EL (cell line): ENCODE data around the gene OR2F2.

Source experiments
- DNase-seq: peaks from one replicate; pipeline ENCODE4 v3.0.0-alpha.2; 2016

The OR2F2 gene

GRCh38 chr7:143914938-143915652, 19.9 kb upstream of the OR2F2 start:
- DNase-seq, result no peak

GRCh38 chr7:143924851-143925250, 10.2 kb upstream of the OR2F2 start:
- no peak for DNase-seq

GRCh38 chr7:143929224-143929920, 5.7 kb upstream of the OR2F2 start:
- no peak for DNase-seq

- peak; percentile 20 for DNase-seq
These were observed 3.3 kb upstream of the OR2F2 start for GRCh38 chr7:143931739-143932138.

GRCh38 chr7:143936087-143937009, 1.3 kb downstream of the OR2F2 start:
- DNase-seq, result peak; percentile 64

- no peak for DNase-seq
These were observed 3.6 kb downstream of the OR2F2 start for GRCh38 chr7:143938379-143939243.

GRCh38 chr7:143945423-143945822, 10.4 kb downstream of the OR2F2 start:
- DNase-seq, result no peak

GRCh38 chr7:143947111-143947510, 12.1 kb downstream of the OR2F2 start:
- DNase-seq, result no peak

GRCh38 chr7:143948733-143949132, 13.7 kb downstream of the OR2F2 start:
- DNase-seq, result no peak

- DNase-seq, result no peak
These were observed 18.4 kb downstream of the OR2F2 start for GRCh38 chr7:143953421-143953820.

- DNase-seq, result no peak
These were observed 19.1 kb downstream of the OR2F2 start for GRCh38 chr7:143954135-143954534.

GRCh38 chr7:143954544-143954943, 19.5 kb downstream of the OR2F2 start, which contains the start of gene OR2F1:
OR2F1 (plus strand) TSS chr7:143954844; CDS start chr7:143959971, 5,127 bp downstream.
- DNase-seq, result no peak

- no peak for DNase-seq
These were observed 23.7 kb downstream of the OR2F2 start for GRCh38 chr7:143958781-143959180.

- no peak for DNase-seq
These were observed 26.0 kb downstream of the OR2F2 start for GRCh38 chr7:143960813-143961610.

GRCh38 chr7:143965280-143965679, 30.2 kb downstream of the OR2F2 start:
- no peak for DNase-seq

GRCh38 chr7:143967398-143967797, 32.4 kb downstream of the OR2F2 start:
- DNase-seq, result no peak

GRCh38 chr7:143973870-143974416, 38.9 kb downstream of the OR2F2 start:
- DNase-seq, result no peak

- peak; percentile 62 for DNase-seq
These were observed 39.4 kb downstream of the OR2F2 start for GRCh38 chr7:143974459-143974858.

GRCh38 chr7:143975617-143976016, 40.6 kb downstream of the OR2F2 start:
- DNase-seq, result no peak

GRCh38 chr7:143978585-143978984, 43.6 kb downstream of the OR2F2 start:
- DNase-seq, result no peak

GRCh38 chr7:143979359-143979758, 44.3 kb downstream of the OR2F2 start:
- DNase-seq, result peak; percentile 88
